ENCODE data around the gene SUPT4H1. TPM values are rescaled to one million over a fixed set of nuclear protein-coding genes. Genes with fewer than 3 reads are reported as not detected.

SUPT4H1 gene
- total RNA-seq, 1 donor from 2014 or later, result 40.0 TPM

GRCh38 chr17:58320570-58321323 is 31.3 kb downstream of the SUPT4H1 start:
- ATAC-seq (no peak), DNase-seq (ENCODE audit: low spot score) (no peak)

GRCh38 chr17:58320163-58320558 is 31.8 kb downstream of the SUPT4H1 start:
- DNase-seq (ENCODE audit: low spot score) (no peak), ATAC-seq (no peak)

GRCh38 chr17:58319173-58320162 is 32.5 kb downstream of the SUPT4H1 start:
- ATAC-seq (no peak), DNase-seq (ENCODE audit: low spot score) (no peak)

GRCh38 chr17:58318627-58319172 is 33.3 kb downstream of the SUPT4H1 start:
- no peak for ATAC-seq
- DNase-seq (ENCODE audit: low spot score), result no peak

GRCh38 chr17:58318065-58318481 is 33.9 kb downstream of the SUPT4H1 start:
- ATAC-seq, result no peak
- DNase-seq (ENCODE audit: low spot score), result no peak

- DNase-seq (ENCODE audit: low spot score) (no peak), ATAC-seq (peak; percentile 95)
These were observed 34.5 kb downstream of the SUPT4H1 start for GRCh38 chr17:58317421-58318064.

GRCh38 chr17:58316260-58316960 is 35.6 kb downstream of the SUPT4H1 start:
- DNase-seq (ENCODE audit: low spot score) (peak; percentile 42), ATAC-seq (no peak)

GRCh38 chr17:58315750-58316149 is 36.3 kb downstream of the SUPT4H1 start:
- ATAC-seq, result no peak
- peak; percentile 14 for DNase-seq (ENCODE audit: low spot score)

- ATAC-seq, result no peak
- DNase-seq (ENCODE audit: low spot score), result no peak
These were observed 36.7 kb downstream of the SUPT4H1 start for GRCh38 chr17:58315281-58315711.

- no peak for ATAC-seq
- DNase-seq (ENCODE audit: low spot score), result no peak
These were observed 37.3 kb downstream of the SUPT4H1 start for GRCh38 chr17:58314706-58315015.

- DNase-seq (ENCODE audit: low spot score), result no peak
- no peak for ATAC-seq
These were observed 37.9 kb downstream of the SUPT4H1 start for GRCh38 chr17:58313815-58314705.

- ATAC-seq (no peak), DNase-seq (ENCODE audit: low spot score) (no peak)
These were observed 39.2 kb downstream of the SUPT4H1 start for GRCh38 chr17:58312829-58313228.

GRCh38 chr17:58312021-58312630 is 39.9 kb downstream of the SUPT4H1 start:
- ATAC-seq, result no peak
- DNase-seq (ENCODE audit: low spot score), result no peak

- DNase-seq (ENCODE audit: low spot score) (no peak), ATAC-seq (no peak)
These were observed 40.5 kb downstream of the SUPT4H1 start for GRCh38 chr17:58311429-58311894.

GRCh38 chr17:58310511-58311428 is 41.2 kb downstream of the SUPT4H1 start:
- DNase-seq (ENCODE audit: low spot score), result no peak
- no peak for ATAC-seq

GRCh38 chr17:58309918-58310259 is 42.1 kb downstream of the SUPT4H1 start:
- DNase-seq (ENCODE audit: low spot score) (no peak), ATAC-seq (no peak)

GRCh38 chr17:58308985-58309917 is 42.8 kb downstream of the SUPT4H1 start:
- no peak for ATAC-seq
- DNase-seq (ENCODE audit: low spot score), result no peak
